ENCODE results near the gene CHSY3.

The CHSY3 gene

DNA sequence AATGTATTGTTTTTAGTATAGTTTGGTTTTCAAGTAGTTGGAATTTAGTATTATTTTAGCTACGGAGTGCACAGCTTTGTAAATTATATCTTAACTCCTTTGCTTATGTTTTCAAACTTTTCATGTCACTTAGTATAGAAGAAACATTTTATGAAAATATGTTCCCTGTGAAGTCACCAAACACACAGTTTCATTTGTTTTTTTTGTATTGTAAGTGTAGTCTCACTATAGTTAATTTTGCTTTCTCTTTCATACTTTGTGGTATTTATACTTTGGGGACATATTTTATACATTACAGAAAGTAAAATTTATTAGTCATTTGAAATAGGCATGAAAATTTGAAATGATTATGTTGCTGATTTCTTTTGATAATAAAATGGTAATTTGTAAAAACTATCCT, 5.0 kb downstream of the CHSY3 start:
- Histone ChIP-seq H3K9me3 (ENCODE audit: control insufficient read depth, low read length) (no peaks in the 10 kb centered on the region), H3K4me2 (ENCODE audit: low read length, poor library complexity, severe bottlenecking) (no peak overlapping the region), H2BK12ac (ENCODE audit: low read length in 2 of 2) (no peak overlapping the region), H3K79me1 (replicated peaks; ENCODE audit: low read length, poor library complexity, severe bottlenecking) (peaks cover 2% of the 10 kb centered on the region), H3K9ac (ENCODE audit: low read length) (no peak overlapping the region), H2AFZ (ENCODE audit: low read depth, low read length) (no peak overlapping the region), H3K27me3 (ENCODE audit: control insufficient read depth in 1 of 2, insufficient read depth in 1 of 2, low read length in 2 of 2) (no peaks in the 10 kb centered on the region), H2BK15ac (ENCODE audit: low read depth, poor library complexity, severe bottlenecking) (no peak overlapping the region), H4K8ac (ENCODE audit: low read length) (no peak overlapping the region), H3K23ac (ENCODE audit: low read length in 2 of 2) (no peak overlapping the region), H3K18ac (ENCODE audit: low read depth in 1 of 2, low read length in 2 of 2) (no peak overlapping the region), H3K27ac (ENCODE audit: low read length, poor library complexity, severe bottlenecking) (no peak overlapping the region), H3K4me3 (ENCODE audit: insufficient read depth in 1 of 2, low read depth in 1 of 2, low read length in 2 of 2) (no peak overlapping the region), H3K4ac (ENCODE audit: low read depth in 1 of 2, low read length in 2 of 2) (no peak overlapping the region), H3K36me3 (ENCODE audit: control insufficient read depth in 1 of 2, insufficient read depth in 2 of 2, low read depth in 1 of 2, low read length in 2 of 2) (peaks cover 0 to 2% of the 10 kb centered on the region in 2 experiments), H2BK120ac (ENCODE audit: low read depth, low read length) (no peak overlapping the region), H4K91ac (ENCODE audit: low read length) (no peak overlapping the region), H3K14ac (ENCODE audit: low read length in 2 of 2) (no peak overlapping the region), H2BK5ac (ENCODE audit: low read depth, low read length, poor library complexity, severe bottlenecking) (no peak overlapping the region), H3K4me1 (ENCODE audit: control insufficient read depth, insufficient read depth, low read depth, low read length) (peaks cover 17% of the 10 kb centered on the region), H2AK5ac (ENCODE audit: low read length, severe bottlenecking) (no peak overlapping the region)
- no CpG with 5 or more reads among the region's 1 CpG for WGBS
- DNase-seq, result no peak

GRCh38 chr5:129912601-129913255, 8.5 kb downstream of the CHSY3 start:
- H3K4me1 ChIP-seq (ENCODE audit: control insufficient read depth, insufficient read depth, low read depth, low read length), result no peaks in the 10 kb centered on the region
- WGBS, result no CpG with 5 or more reads among the region's 1 CpG
- no peak overlapping the region for H3K4me2 ChIP-seq (ENCODE audit: low read length, poor library complexity, severe bottlenecking)
- H2BK15ac ChIP-seq (ENCODE audit: low read depth, poor library complexity, severe bottlenecking), result no peak overlapping the region
- no peaks in the 10 kb centered on the region for H3K79me1 ChIP-seq (replicated peaks; ENCODE audit: low read length, poor library complexity, severe bottlenecking)
- no peak overlapping the region for H2AK5ac ChIP-seq (ENCODE audit: low read length, severe bottlenecking)
- no peak overlapping the region for H2AFZ ChIP-seq (ENCODE audit: low read depth, low read length)
- no peak overlapping the region for H3K9ac ChIP-seq (ENCODE audit: low read length)
- no peaks in the 10 kb centered on the region for H3K9me3 ChIP-seq (ENCODE audit: control insufficient read depth, low read length)
- H3K14ac ChIP-seq (ENCODE audit: low read length in 2 of 2), result no peak overlapping the region
- H2BK5ac ChIP-seq (ENCODE audit: low read depth, low read length, poor library complexity, severe bottlenecking), result no peak overlapping the region
- no peak overlapping the region for H4K91ac ChIP-seq (ENCODE audit: low read length)
- H2BK120ac ChIP-seq (ENCODE audit: low read depth, low read length), result no peak overlapping the region
- H3K36me3 ChIP-seq (ENCODE audit: control insufficient read depth in 1 of 2, insufficient read depth in 2 of 2, low read depth in 1 of 2, low read length in 2 of 2), result peaks cover 0 to 2% of the 10 kb centered on the region in 2 experiments
- no peak overlapping the region for H3K23ac ChIP-seq (ENCODE audit: low read length in 2 of 2)
- H3K4me3 ChIP-seq (ENCODE audit: insufficient read depth in 1 of 2, low read depth in 1 of 2, low read length in 2 of 2), result no peak overlapping the region
- no peak for DNase-seq
- H2BK12ac ChIP-seq (ENCODE audit: low read length in 2 of 2), result no peak overlapping the region
- H3K18ac ChIP-seq (ENCODE audit: low read depth in 1 of 2, low read length in 2 of 2), result no peak overlapping the region
- H3K4ac ChIP-seq (ENCODE audit: low read depth in 1 of 2, low read length in 2 of 2), result no peak overlapping the region
- no peaks in the 10 kb centered on the region for H3K27me3 ChIP-seq (ENCODE audit: control insufficient read depth in 1 of 2, insufficient read depth in 1 of 2, low read length in 2 of 2)
- H4K8ac ChIP-seq (ENCODE audit: low read length), result no peak overlapping the region
- H3K27ac ChIP-seq (ENCODE audit: low read length, poor library complexity, severe bottlenecking), result no peak overlapping the region

GRCh38 chr5:129915415-129915814, 11.2 kb downstream of the CHSY3 start:
- H3K23ac ChIP-seq (ENCODE audit: low read length in 2 of 2), result no peak overlapping the region
- H3K4me1 ChIP-seq (ENCODE audit: control insufficient read depth, insufficient read depth, low read depth, low read length), result no peaks in the 10 kb centered on the region
- H3K18ac ChIP-seq (ENCODE audit: low read depth in 1 of 2, low read length in 2 of 2), result no peak overlapping the region
- H2AK5ac ChIP-seq (ENCODE audit: low read length, severe bottlenecking), result no peak overlapping the region
- H3K36me3 ChIP-seq (ENCODE audit: control insufficient read depth in 1 of 2, insufficient read depth in 2 of 2, low read depth in 1 of 2, low read length in 2 of 2), result no peaks in the 10 kb centered on the region
- no peak overlapping the region for H3K4me2 ChIP-seq (ENCODE audit: low read length, poor library complexity, severe bottlenecking)
- H3K27ac ChIP-seq (ENCODE audit: low read length, poor library complexity, severe bottlenecking), result no peak overlapping the region
- no peak overlapping the region for H2BK15ac ChIP-seq (ENCODE audit: low read depth, poor library complexity, severe bottlenecking)
- H4K91ac ChIP-seq (ENCODE audit: low read length), result no peak overlapping the region
- H3K27me3 ChIP-seq (ENCODE audit: control insufficient read depth in 1 of 2, insufficient read depth in 1 of 2, low read length in 2 of 2), result no peaks in the 10 kb centered on the region
- no peak overlapping the region for H3K4ac ChIP-seq (ENCODE audit: low read depth in 1 of 2, low read length in 2 of 2)
- WGBS, result no CpG with 5 or more reads among the region's 2 CpGs
- H2AFZ ChIP-seq (ENCODE audit: low read depth, low read length), result no peak overlapping the region
- no peaks in the 10 kb centered on the region for H3K79me1 ChIP-seq (replicated peaks; ENCODE audit: low read length, poor library complexity, severe bottlenecking)
- H3K14ac ChIP-seq (ENCODE audit: low read length in 2 of 2), result no peak overlapping the region
- H2BK5ac ChIP-seq (ENCODE audit: low read depth, low read length, poor library complexity, severe bottlenecking), result no peak overlapping the region
- no peak overlapping the region for H4K8ac ChIP-seq (ENCODE audit: low read length)
- no peak for DNase-seq
- H3K9me3 ChIP-seq (ENCODE audit: control insufficient read depth, low read length), result no peaks in the 10 kb centered on the region
- no peak overlapping the region for H3K4me3 ChIP-seq (ENCODE audit: insufficient read depth in 1 of 2, low read depth in 1 of 2, low read length in 2 of 2)
- no peak overlapping the region for H3K9ac ChIP-seq (ENCODE audit: low read length)
- H2BK120ac ChIP-seq (ENCODE audit: low read depth, low read length), result no peak overlapping the region
- no peak overlapping the region for H2BK12ac ChIP-seq (ENCODE audit: low read length in 2 of 2)

GRCh38 chr5:129917224-129917623, 13.0 kb downstream of the CHSY3 start:
- no peak overlapping the region for H3K4me3 ChIP-seq (ENCODE audit: insufficient read depth in 1 of 2, low read depth in 1 of 2, low read length in 2 of 2)
- no peak overlapping the region for H2BK12ac ChIP-seq (ENCODE audit: low read length in 2 of 2)
- H3K4me1 ChIP-seq (ENCODE audit: control insufficient read depth, insufficient read depth, low read depth, low read length), result no peaks in the 10 kb centered on the region
- WGBS, result no CpG with 5 or more reads among the region's 1 CpG
- H3K23ac ChIP-seq (ENCODE audit: low read length in 2 of 2), result no peak overlapping the region
- H4K91ac ChIP-seq (ENCODE audit: low read length), result no peak overlapping the region
- no peak overlapping the region for H4K8ac ChIP-seq (ENCODE audit: low read length)
- no peaks in the 10 kb centered on the region for H3K27me3 ChIP-seq (ENCODE audit: control insufficient read depth in 1 of 2, insufficient read depth in 1 of 2, low read length in 2 of 2)
- no peaks in the 10 kb centered on the region for H3K36me3 ChIP-seq (ENCODE audit: control insufficient read depth in 1 of 2, insufficient read depth in 2 of 2, low read depth in 1 of 2, low read length in 2 of 2)
- no peak overlapping the region for H3K27ac ChIP-seq (ENCODE audit: low read length, poor library complexity, severe bottlenecking)
- H3K4ac ChIP-seq (ENCODE audit: low read depth in 1 of 2, low read length in 2 of 2), result no peak overlapping the region
- no peak overlapping the region for H3K18ac ChIP-seq (ENCODE audit: low read depth in 1 of 2, low read length in 2 of 2)
- H3K4me2 ChIP-seq (ENCODE audit: low read length, poor library complexity, severe bottlenecking), result no peak overlapping the region
- H3K9ac ChIP-seq (ENCODE audit: low read length), result no peak overlapping the region
- H3K14ac ChIP-seq (ENCODE audit: low read length in 2 of 2), result no peak overlapping the region
- no peak for DNase-seq
- H3K79me1 ChIP-seq (replicated peaks; ENCODE audit: low read length, poor library complexity, severe bottlenecking), result no peaks in the 10 kb centered on the region
- no peak overlapping the region for H2BK120ac ChIP-seq (ENCODE audit: low read depth, low read length)
- no peak overlapping the region for H2BK5ac ChIP-seq (ENCODE audit: low read depth, low read length, poor library complexity, severe bottlenecking)
- no peak overlapping the region for H2AFZ ChIP-seq (ENCODE audit: low read depth, low read length)
- H2AK5ac ChIP-seq (ENCODE audit: low read length, severe bottlenecking), result no peak overlapping the region
- H2BK15ac ChIP-seq (ENCODE audit: low read depth, poor library complexity, severe bottlenecking), result no peak overlapping the region
- no peaks in the 10 kb centered on the region for H3K9me3 ChIP-seq (ENCODE audit: control insufficient read depth, low read length)
